Keratinocyte (primary cell): ENCODE data around the gene KIF16B. TPM values are rescaled to one million over a fixed set of nuclear protein-coding genes. Genes with fewer than 3 reads are reported as not detected.

Experiments
- DNase-seq: peaks from one replicate; pipeline ENCODE4 v3.0.0-alpha.2; 2011; ENCODE audit warnings: low read depth, missing footprints, low spot score
- FAIRE-seq: peaks from 2 replicates; lab custom pipeline; 2011; peaks lifted over from hg19 to GRCh38; lab: Jason Lieb, UNC
- H2AFZ ChIP-seq: 2 replicates; pipeline ENCODE4 v1.6.0; 2012; ENCODE audit warnings: low read length, control low read depth, inconsistent platforms; ENCODE audit not compliant: control insufficient read depth
- H3K27ac ChIP-seq: 2 replicates; pipeline ENCODE4 v1.5.1; 2011; ENCODE audit warnings: low read length; ENCODE audit not compliant: control insufficient read depth, insufficient read depth
- H3K27me3 ChIP-seq: 3 replicates; pipeline ENCODE4 v1.6.0; 2011; ENCODE audit warnings: low read length; ENCODE audit not compliant: control insufficient read depth, insufficient read depth; ENCODE audit errors: extremely low read depth
- H3K36me3 ChIP-seq, 2 experiments: 2 replicates in 1 of 2; 3 replicates in 1 of 2; pipeline ENCODE4 v1.5.1; 2011; ENCODE audit warnings: low read length in 2 of 2, mild to moderate bottlenecking in 1 of 2; ENCODE audit not compliant: control insufficient read depth in 2 of 2, insufficient read depth in 2 of 2; ENCODE audit errors: extremely low read depth in 1 of 2
- H3K4me1 ChIP-seq: 3 replicates; pipeline ENCODE4 v1.5.1; 2011; ENCODE audit warnings: low read length; ENCODE audit not compliant: control insufficient read depth, insufficient read depth; ENCODE audit errors: extremely low read depth
- H3K4me2 ChIP-seq: 3 replicates; pipeline ENCODE4 v1.6.0; 2011; ENCODE audit warnings: low read depth, low read length; ENCODE audit not compliant: control insufficient read depth, insufficient read depth; ENCODE audit errors: extremely low read depth
- H3K4me3 ChIP-seq, 3 experiments: fragments of 200-600 bp in 1 of 3; sonication (generic) in 1 of 3; 2 replicates in 2 of 3; 3 replicates in 1 of 3; pipeline ENCODE4 v1.5.1; 2011 to 2016; ENCODE audit warnings: low read length in 3 of 3, mild to moderate bottlenecking in 3 of 3, control low read depth in 2 of 3, inconsistent platforms in 1 of 3, low read depth in 1 of 3, mixed read lengths in 1 of 3, mixed run types in 1 of 3, moderate library complexity in 1 of 3; ENCODE audit not compliant: control insufficient read depth in 2 of 3, insufficient read depth in 2 of 3; ENCODE audit errors: extremely low read depth in 1 of 3
- H3K79me2 ChIP-seq: 2 replicates; pipeline ENCODE4 v1.6.0; 2012; ENCODE audit warnings: low read length; ENCODE audit not compliant: control insufficient read depth, insufficient read depth
- H3K9ac ChIP-seq: 3 replicates; pipeline ENCODE4 v1.6.0; 2011; ENCODE audit warnings: low read length; ENCODE audit not compliant: control insufficient read depth, insufficient read depth; ENCODE audit errors: extremely low read depth
- H3K9me1 ChIP-seq: 3 replicates; pipeline ENCODE4 v1.6.0; 2011; ENCODE audit warnings: low read length; ENCODE audit not compliant: control insufficient read depth, insufficient read depth; ENCODE audit errors: extremely low read depth
- H3K9me3 ChIP-seq: 2 replicates; pipeline ENCODE4 v1.5.1; 2012; ENCODE audit warnings: low read depth, low read length; ENCODE audit not compliant: control insufficient read depth
- H4K20me1 ChIP-seq: 3 replicates; pipeline ENCODE4 v1.6.0; 2011; ENCODE audit warnings: low read length; ENCODE audit not compliant: control insufficient read depth, insufficient read depth; ENCODE audit errors: extremely low read depth
- EZH2 ChIP-seq: IDR thresholded peaks from one replicate; pipeline ENCODE4 v1.6.1; 2012; ENCODE audit warnings: inconsistent platforms, mild to moderate bottlenecking, low read length, moderate library complexity
- dilution Hi-C: fragments of 300-500 bp; cut with MboI; formaldehyde crosslinking; loops from one replicate; pipeline ENCODE4 v1.7.0; 2020; ENCODE audit warnings: low sequenced_read_pairs; ENCODE audit not compliant: extremely low pct_ligation_motif_present
- polyA plus RNA-seq, 5 experiments: library from polyadenylated mRNA; depleted of rRNA in 3 of 5; stranded (reverse) in 3 of 5; stranded (forward) in 1 of 5; unstranded in 1 of 5; fragments of >200 nt; gene quantifications; 1 replicate in 1 of 5; 2 replicates in 3 of 5; 3 replicates in 1 of 5; pipeline versions ENCODE4 v1.2.1 to v1.2.3, GENCODE V29; 2011 to 2012; ENCODE audit warnings: missing spikeins in 2 of 5, low read depth in 1 of 5, low replicate concordance in 1 of 5
- TF ChIP-seq, protein P1 (sequence below), 3 experiments: IDR thresholded peaks in 1 of 3; conservative IDR thresholded peaks in 1 of 3; optimal IDR thresholded peaks in 1 of 3; 2 replicates in 2 of 3; 3 replicates in 1 of 3; pipeline versions ENCODE3 to v1.5.1; 2011; ENCODE audit warnings: low read length in 3 of 3, mild to moderate bottlenecking in 3 of 3, moderate library complexity in 2 of 3, control low read depth in 1 of 3, inconsistent platforms in 1 of 3; ENCODE audit not compliant: insufficient read depth in 2 of 3; ENCODE audit errors: extremely low read depth in 1 of 3

Gene KIF16B
- polyA plus RNA-seq, 1 donor (not counting 4 experiments of a cell fraction or from before 2014, with no cell fraction given): 16.1 TPM

DNA sequence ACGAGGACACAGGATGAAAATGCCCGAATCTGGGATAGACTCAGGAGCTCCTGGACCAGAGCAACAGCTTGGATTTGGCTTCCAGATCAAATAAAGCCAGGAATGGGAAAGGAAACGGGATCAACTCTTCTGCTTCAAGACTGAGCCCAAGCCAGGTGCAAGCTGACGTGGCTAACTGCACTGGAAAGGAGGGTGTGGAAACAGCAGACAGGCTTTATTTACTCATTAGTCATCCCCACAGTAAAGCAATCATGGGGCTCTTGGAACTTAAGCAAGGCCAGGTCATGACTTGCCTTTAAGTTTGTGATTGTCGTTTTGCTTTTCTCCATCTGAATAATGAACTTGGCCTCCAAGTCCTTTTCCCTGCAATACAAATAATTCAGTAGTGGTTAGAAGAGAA, 45.2 kb downstream of the KIF16B start:
- FAIRE-seq (peak; percentile 99), DNase-seq (peak; percentile 85)
- Histone ChIP-seq H4K20me1 (no peaks in the 10 kb centered on the region), H3K4me2 (peak overlapping the region; percentile 88), H3K9me1 (no peaks in the 10 kb centered on the region), H3K4me1 (peaks cover 25% of the 10 kb centered on the region), H3K9me3 (no peaks in the 10 kb centered on the region), H3K36me3 (peaks cover 1 to 9% of the 10 kb centered on the region in 2 experiments), H3K9ac (peak overlapping the region; percentile 76), H2AFZ (peak overlapping the region; percentile 81), H3K79me2 (peaks cover 18% of the 10 kb centered on the region), H3K27ac (peak overlapping the region; percentile 96), H3K27me3 (no peaks in the 10 kb centered on the region), H3K4me3 (peak overlapping the region in 2 of 3 experiments; percentile 23 to 52)
- dilution Hi-C loops: no loop called here
- TF ChIP-seq, protein P1, sequence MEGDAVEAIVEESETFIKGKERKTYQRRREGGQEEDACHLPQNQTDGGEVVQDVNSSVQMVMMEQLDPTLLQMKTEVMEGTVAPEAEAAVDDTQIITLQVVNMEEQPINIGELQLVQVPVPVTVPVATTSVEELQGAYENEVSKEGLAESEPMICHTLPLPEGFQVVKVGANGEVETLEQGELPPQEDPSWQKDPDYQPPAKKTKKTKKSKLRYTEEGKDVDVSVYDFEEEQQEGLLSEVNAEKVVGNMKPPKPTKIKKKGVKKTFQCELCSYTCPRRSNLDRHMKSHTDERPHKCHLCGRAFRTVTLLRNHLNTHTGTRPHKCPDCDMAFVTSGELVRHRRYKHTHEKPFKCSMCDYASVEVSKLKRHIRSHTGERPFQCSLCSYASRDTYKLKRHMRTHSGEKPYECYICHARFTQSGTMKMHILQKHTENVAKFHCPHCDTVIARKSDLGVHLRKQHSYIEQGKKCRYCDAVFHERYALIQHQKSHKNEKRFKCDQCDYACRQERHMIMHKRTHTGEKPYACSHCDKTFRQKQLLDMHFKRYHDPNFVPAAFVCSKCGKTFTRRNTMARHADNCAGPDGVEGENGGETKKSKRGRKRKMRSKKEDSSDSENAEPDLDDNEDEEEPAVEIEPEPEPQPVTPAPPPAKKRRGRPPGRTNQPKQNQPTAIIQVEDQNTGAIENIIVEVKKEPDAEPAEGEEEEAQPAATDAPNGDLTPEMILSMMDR (optimal IDR thresholded peaks at IDR 0.05 in 1 of 3, IDR thresholded peaks at IDR 0.05 in 1 of 3, conservative IDR thresholded peaks at IDR 0.05 in 1 of 3; ENCODE audit: extremely low read depth in 1 of 3, insufficient read depth in 2 of 3, low read length in 3 of 3): no peak
- no peak for TF ChIP-seq EZH2

DNA sequence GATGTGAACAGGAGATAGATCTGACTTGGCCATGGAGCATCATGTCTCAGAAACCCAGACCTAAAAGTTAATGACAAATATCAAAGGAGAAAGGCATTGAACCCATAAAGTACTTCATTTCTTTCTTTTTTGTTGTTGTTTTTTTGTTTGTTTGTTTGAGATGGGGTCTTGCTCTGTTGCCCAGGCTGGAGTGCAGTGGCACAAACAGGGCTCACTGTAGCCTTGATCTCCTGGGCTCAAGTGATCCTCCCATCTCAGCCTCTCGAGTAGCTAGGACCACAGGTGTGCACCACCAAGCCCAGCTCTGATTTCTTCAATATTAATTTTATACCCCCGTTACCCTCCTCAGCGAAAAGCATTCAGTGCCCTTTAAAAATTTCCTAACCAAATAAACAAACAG, 45.8 kb downstream of the KIF16B start:
- no peaks in the 10 kb centered on the region for H3K27me3 ChIP-seq
- H3K36me3 ChIP-seq: peaks cover 1 to 9% of the 10 kb centered on the region in 2 experiments
- H3K4me3 ChIP-seq: no peak overlapping the region
- H3K27ac ChIP-seq: peak overlapping the region; percentile 96
- no peak for TF ChIP-seq EZH2
- TF ChIP-seq, protein P1 (optimal IDR thresholded peaks at IDR 0.05 in 1 of 3, IDR thresholded peaks at IDR 0.05 in 1 of 3, conservative IDR thresholded peaks at IDR 0.05 in 1 of 3; ENCODE audit: extremely low read depth in 1 of 3, insufficient read depth in 2 of 3, low read length in 3 of 3): no peak
- no peak for FAIRE-seq
- no peak overlapping the region for H2AFZ ChIP-seq
- H3K4me1 ChIP-seq: peaks cover 23% of the 10 kb centered on the region
- no peak for DNase-seq
- H3K4me2 ChIP-seq: peak overlapping the region; percentile 88
- H3K9me1 ChIP-seq: no peaks in the 10 kb centered on the region
- dilution Hi-C loops: no loop called here
- H3K9me3 ChIP-seq: no peaks in the 10 kb centered on the region
- peak overlapping the region; percentile 76 for H3K9ac ChIP-seq
- H4K20me1 ChIP-seq: no peaks in the 10 kb centered on the region
- peaks cover 16% of the 10 kb centered on the region for H3K79me2 ChIP-seq
